GM15510 (cell line): ENCODE data around the gene ABCA2.

ENCODE experiments used
- POLR2A ChIP-seq: IDR thresholded peaks from 3 replicates; pipeline ENCODE4 v1.6.1; 2011; ENCODE audit warnings: borderline replicate concordance; ENCODE audit not compliant: insufficient read length; ENCODE audit errors: extremely low read depth

Gene ABCA2, protein sequence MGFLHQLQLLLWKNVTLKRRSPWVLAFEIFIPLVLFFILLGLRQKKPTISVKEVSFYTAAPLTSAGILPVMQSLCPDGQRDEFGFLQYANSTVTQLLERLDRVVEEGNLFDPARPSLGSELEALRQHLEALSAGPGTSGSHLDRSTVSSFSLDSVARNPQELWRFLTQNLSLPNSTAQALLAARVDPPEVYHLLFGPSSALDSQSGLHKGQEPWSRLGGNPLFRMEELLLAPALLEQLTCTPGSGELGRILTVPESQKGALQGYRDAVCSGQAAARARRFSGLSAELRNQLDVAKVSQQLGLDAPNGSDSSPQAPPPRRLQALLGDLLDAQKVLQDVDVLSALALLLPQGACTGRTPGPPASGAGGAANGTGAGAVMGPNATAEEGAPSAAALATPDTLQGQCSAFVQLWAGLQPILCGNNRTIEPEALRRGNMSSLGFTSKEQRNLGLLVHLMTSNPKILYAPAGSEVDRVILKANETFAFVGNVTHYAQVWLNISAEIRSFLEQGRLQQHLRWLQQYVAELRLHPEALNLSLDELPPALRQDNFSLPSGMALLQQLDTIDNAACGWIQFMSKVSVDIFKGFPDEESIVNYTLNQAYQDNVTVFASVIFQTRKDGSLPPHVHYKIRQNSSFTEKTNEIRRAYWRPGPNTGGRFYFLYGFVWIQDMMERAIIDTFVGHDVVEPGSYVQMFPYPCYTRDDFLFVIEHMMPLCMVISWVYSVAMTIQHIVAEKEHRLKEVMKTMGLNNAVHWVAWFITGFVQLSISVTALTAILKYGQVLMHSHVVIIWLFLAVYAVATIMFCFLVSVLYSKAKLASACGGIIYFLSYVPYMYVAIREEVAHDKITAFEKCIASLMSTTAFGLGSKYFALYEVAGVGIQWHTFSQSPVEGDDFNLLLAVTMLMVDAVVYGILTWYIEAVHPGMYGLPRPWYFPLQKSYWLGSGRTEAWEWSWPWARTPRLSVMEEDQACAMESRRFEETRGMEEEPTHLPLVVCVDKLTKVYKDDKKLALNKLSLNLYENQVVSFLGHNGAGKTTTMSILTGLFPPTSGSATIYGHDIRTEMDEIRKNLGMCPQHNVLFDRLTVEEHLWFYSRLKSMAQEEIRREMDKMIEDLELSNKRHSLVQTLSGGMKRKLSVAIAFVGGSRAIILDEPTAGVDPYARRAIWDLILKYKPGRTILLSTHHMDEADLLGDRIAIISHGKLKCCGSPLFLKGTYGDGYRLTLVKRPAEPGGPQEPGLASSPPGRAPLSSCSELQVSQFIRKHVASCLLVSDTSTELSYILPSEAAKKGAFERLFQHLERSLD (N-terminal part only)

DNA sequence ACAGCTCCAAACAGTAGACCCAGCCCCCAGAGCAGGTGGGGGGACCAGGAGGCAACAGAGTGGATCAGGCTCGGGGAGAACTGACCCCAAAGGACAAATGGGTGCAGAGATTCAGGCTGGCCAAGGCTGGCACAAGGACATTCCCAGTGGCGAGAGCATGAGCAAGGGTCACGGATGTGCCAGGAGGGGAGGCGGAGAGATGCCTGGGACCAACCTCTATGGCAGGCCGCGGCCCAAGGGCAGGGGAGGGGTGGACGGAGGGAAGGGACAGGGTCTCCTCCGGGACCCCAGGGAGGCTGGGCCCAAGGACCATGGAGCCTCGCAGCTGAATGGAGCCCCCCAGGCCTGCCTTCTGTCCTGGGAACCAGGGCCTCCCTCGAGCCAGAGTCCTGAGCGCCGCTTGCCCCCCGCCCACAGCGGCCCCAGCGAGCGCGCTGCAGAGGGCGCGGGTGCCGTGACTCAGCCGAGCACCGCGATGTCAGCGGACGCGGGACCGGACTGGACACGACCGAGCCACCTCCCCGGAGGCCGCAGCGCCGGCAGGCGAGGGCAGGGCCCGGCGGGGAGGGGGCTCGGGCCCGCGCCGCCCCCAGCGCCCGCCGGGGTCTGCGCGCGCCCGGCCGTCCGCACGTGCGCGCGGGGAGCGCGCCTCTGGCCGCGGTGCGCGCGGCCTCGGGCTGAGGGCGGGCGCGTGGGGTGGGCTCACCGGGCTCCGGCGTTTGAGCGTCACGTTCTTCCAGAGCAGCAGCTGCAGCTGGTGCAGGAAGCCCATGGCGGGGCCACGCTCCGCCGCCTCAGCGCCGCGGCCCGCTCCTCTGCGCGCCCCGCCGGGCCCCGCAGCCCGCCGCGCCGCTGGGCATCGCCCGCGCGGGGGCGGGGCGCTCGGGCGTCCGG is at the start of gene ABCA2:
Gene ABCA2, minus strand, starts transcription at position 869 of the 894 bp plus-strand sequence. Its CDS starts 97 bp downstream, at position 772.
- TF ChIP-seq POLR2A: no peak

DNA sequence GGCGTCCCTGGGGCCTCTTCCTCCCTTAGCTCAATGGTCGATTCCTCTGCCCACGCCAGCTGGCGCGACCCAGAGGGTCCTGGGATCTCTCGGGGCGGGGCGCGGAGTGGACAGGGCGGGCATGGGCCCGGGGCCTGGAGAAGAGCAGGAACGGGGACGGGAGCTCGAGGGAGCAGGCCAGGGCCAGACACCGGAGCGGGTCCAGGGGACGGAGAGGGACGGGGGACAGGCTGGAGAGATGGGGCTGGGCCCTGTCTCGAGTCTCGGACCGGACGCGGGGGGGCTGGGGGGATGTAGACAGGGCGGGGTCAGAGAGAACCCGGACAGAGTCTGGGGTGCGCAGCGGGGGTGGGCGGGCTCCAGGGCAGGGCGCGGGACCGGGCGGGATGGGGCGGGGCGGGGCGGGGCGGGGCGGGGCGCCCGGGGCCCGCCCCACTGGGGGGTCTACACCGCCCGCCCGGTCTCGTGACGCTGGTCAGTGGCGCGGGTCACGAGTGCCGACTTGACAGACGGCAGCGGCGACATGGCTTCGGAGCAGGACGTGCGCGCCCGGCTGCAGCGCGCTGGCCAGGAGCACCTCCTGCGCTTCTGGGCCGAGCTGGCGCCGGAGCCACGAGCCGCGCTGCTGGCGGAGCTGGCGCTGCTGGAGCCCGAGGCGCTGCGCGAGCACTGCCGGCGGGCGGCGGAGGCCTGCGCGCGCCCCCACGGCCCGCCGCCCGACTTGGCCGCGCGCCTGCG is 49.1 kb upstream of the ABCA2 start, which contains the start of gene UAP1L1:
Gene UAP1L1, plus strand, starts transcription at position 508 of the 738 bp plus-strand sequence. Its CDS starts 16 bp downstream, at position 524.
- TF ChIP-seq POLR2A: peak; percentile 71

DNA sequence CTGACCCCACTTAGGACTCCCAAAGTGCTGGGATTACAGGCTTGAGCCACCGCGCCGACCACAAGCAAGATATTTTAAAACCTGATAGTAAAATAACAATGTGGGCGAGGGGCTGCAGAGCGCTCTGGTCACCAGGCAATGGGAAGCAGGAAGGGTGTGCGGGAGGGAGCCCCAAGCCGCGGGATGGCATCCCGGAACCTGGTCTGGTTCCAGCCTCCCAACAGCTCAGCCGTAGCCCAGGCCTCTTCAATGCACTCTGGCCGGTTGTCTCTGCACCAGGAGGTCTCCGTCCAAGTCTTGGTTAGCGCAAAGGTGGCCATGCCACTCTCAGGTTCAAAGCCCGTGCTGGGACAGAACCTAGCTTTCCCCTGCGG is 48.6 kb upstream of the ABCA2 start:
- no peak for TF ChIP-seq POLR2A

DNA sequence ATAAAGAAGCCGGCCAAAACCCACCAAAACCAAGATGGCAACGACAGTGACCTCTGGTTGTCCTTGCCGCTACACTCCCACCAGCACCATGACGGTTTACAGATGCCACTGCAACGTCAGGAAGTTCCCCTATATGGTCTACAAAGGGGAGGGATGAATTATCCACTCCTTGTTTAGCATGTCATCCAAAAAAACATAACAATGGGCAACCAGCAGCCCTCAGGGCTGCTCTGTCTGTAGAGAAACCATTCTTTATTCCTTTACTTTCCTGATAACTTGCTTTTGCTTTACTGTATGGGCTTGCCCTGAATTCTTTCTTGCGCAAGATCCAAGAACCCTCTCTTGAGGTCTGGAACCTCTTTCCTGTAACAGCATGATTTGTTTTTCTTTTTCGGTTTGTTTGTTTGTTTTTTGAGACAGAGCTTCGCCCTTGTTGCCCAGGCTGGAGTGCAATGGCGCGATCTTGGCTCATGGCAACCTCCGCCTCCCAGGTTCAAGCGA is 47.3 kb upstream of the ABCA2 start:
- no peak for TF ChIP-seq POLR2A

DNA sequence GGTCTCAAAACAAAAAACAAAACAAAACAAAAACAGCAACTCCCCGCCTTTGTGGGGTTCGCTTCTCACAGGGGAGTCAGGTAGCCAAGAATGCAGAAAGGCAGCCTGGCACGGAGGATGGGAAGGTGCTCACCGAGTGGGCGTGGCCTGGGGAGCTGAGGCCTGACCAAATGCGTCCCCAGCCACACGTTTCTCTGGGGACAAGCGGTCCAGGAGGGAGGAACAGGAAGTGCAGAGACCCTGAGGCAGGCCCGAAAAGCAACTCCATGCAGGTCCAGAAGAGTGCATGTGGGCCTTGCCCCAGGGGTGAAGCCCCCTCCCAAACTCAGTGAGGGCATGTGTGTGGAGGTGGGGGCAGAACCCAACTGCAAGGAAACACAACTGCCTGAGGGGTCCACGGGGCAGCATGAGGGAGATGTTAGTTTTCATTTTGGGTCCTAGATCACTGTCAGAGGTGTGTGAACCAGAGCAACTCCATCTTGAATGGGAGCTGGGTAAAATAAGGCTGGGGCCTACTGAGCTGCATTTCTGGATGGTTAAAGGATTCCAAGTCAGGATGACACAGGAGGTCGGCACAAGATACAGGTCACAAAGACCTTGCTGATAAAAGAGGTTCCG is 46.7 kb upstream of the ABCA2 start:
- TF ChIP-seq POLR2A: no peak

DNA sequence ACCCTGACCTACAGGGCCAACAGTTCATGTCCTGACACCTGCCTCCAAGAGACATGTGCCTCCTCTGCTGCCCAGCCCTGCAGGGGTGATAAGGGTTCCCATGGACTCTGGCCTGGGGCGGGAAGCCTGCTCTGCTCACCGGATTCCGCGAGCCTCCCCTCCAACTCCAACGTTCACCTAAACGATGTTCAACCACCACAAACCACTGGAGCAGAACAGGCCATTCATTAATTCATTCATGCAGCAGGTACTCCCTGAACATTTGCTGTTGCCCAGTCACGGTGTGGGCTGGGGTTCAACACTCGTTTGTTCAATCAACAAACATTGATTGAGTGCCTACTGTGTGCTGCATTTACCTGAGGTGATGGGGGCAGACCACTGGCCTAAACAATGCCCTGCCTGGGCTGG is 46.0 kb upstream of the ABCA2 start:
- TF ChIP-seq POLR2A: no peak

DNA sequence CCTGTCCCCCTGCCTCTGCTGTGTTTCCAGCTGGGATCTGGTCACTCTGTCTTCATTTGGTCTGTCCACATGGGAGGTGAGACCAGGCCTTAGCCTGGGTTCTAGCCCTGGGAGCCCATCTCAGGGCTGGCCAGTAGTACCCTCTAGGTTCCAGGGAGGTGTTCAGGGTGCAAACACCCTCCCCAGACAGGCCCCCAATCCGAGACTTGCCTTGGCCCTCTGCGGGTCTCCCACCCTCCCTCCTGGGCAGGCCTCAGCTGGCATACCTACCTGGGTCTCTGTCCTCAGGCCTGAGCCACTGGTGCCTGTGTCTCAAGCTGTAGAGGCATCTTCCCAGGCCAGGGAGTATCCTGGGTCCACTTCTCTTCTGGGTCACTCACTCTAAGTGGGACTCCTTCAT is 43.2 kb upstream of the ABCA2 start:
- no peak for TF ChIP-seq POLR2A

DNA sequence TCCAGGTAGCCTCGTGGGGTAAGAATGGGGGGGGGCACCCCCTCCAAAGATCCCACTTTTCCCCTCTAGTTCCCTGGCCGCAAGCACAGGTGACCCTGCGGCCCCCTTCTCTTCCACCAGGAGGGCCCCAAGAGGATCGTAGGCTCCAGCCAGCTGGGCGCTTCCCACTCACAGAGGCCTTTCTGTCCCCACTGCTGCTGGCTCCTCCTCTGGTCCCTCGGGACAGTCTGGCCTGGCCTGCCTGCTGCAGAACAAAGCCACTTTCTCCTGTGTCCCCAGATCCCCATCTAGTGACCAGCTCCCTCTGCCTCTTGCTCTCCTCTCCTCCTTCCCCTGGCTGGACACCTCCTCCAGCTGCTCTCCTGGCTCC is 42.9 kb upstream of the ABCA2 start:
- no peak for TF ChIP-seq POLR2A

DNA sequence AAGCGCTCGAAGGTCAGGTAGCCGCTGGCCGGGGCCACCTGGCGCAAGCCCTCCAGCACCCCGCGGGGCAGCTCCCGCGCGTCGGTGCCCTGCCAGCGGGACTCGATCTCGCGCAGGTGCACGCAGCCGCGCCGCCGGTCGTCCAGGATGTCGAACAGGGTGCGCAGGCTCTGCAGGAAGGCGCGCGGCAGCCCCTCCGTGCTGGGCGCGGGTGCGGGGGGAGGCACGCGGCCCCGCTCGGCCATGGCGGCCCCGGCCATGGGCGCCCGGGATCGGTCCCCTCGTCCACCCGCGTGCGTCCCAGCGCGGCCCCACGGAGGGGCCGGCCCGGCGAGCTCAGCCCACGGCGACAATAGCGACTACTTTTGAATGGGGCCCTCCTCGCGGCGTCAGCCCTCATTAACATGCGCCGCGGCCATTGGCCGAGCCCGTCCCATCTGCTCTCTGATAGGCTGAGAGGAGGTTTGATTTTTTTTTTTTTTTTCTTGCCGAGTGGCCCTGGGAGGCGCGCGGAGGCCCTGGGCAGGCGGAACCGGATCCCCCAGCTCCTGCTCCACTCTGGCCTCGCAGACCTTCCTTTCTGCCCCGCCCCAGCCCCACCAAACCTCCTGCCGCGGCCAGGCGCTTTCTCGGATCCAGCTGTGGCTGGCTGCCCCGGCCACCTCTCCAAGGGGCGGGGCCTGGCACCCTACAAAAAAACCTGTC is 42.3 kb upstream of the ABCA2 start, which contains the start of gene SAPCD2:
Gene SAPCD2, minus strand, starts transcription at position 357 of the 705 bp plus-strand sequence. Its CDS starts 97 bp downstream, at position 260.
- TF ChIP-seq POLR2A: peak; percentile 85

DNA sequence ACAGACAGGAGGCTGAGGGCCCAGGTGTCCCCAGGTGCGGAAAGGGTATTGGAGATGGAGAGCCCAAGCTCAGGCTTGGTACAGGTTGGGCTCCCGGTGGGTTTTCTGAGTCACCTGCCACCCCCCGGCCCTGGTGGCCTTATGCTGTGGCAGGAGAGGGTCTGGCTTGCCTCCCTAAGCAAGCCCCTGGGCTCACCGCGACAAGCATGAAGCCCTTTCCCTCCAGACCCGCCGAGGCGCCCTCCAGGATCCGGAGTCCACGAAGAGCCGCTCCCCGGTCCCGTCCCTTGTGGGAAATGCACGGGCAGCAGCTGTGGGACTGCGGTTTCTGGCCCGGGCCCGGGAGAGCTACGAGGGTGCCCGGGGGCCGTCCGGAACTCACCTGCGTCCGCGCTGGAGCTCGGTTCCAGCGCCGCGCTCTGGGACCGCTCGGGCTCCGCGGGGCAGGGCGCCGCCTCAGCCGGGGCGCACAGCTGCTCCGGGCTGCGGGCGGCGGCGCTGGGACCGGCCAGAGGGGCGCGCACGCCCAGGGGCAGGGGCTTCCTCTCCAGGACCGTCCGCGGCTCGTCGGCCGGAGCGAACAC is 41.6 kb upstream of the ABCA2 start:
- TF ChIP-seq POLR2A: no peak
